Measurements from ENCODE around the gene CDIPT.

GRCh38 chr16:29896841-29897240, 33.8 kb upstream of the CDIPT start:
- no peak for TF ChIP-seq CTCF (IDR thresholded peaks at IDR 0.05)
- TF ChIP-seq POLR2A (IDR thresholded peaks at IDR 0.05) = no peak

Data from Peyer's patch (tissue), 4 donors.